DMS153 treated with DMSO at 0.1 percent for 48 hours (cell line): Measurements from ENCODE around the gene JPH3.
A peak's percentile ranks its signal among the peaks of the same experiment; 100 is the strongest.

Experiments
- DNase-seq: peaks from one replicate; lab custom pipeline; 2025; ENCODE audit not compliant: unreplicated experiment; lab: John Stamatoyannopoulos, UW

Gene JPH3

DNA sequence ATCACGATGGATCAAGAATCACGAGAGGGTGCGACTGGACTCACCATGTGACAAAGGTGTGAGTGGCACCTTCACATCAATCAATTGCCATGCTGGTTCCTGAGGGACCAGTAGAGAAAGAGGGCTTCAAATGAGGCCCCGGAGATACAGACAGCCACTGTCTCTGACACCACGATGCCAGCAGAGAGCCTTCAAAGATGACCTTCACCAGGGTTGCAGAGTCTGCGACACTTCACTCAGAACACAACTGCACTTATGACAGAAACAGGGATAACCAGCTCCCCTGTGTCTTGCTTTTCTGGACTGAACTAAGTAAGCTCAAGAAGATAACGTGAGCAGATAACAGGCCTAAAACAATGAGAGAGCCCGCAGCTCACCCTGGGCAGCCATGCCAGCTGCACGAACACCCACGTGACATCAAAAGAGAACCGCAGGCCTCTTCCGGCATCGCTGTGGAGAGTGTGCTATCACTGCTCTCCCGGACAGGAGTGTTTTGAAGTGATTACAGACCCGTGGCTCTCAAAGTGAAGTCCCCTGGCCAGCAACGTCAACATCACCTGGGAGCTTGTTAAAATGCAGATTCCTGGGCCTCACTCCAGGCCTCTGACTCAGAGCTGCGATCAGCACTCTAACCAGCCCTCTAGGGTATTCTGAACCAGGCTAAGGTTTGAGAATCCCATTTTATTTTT, 127.1 kb downstream of the JPH3 start:
- DNase-seq = no peak

DNA sequence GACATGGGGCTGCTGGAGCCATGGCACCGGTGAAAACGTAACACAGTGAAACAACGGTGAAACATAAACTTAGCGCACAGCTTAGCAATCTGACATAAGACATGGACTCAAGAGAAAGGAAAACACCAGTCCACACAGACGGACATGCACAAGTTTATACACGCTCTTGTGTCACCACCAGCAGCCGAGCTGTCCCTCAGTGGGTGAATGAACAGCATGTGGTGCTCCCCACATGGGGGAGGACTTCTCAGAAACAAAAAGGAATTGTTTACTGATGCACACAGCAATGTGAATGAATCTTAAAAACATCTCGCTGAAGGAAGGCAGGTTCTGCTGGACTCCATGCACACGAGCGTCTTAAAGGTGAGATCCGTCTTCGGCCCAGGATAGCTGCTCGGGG, 129.3 kb downstream of the JPH3 start:
- no peak for DNase-seq

- DNase-seq = peak; percentile 76
Measured at GRCh38 chr16:87733190-87733589, 130.9 kb downstream of the JPH3 start.

GRCh38 chr16:87734644-87735043, 132.3 kb downstream of the JPH3 start:
- no peak for DNase-seq

DNA sequence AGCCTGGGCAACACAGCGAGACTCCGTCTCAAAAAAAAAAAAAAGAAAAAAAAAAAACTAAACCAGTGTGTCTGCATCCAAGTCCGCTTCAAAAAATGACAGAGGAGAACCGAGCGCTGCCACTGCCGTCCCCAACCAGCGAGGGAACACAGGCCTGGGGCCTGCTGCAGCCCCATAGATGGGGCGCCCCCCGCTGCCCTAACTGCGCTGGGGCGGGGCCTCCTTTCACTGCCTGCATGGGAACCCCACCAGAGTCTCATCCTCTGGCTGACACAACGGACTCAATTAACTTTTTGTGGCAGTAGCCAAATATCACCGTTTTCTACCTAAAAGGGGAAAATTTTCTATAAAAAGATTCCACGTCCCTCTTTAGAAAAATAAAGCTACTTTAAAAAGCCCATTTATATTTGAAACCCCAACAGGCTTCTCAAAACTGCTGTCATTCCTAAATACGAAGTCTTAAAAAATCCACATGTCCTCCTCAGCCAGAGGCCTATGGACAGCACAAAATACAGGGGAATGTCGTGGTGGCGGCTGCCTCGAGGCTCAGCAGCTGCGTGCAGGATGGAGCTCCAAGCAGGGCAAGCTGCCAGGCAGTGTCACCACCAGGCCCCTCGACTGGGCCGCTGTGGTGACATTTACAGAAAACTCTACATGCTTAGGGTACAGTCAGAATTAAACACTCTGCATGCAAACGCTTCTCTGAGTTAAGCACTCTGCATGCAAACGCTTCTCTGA, 133.1 kb downstream of the JPH3 start:
- DNase-seq = no peak

DNA sequence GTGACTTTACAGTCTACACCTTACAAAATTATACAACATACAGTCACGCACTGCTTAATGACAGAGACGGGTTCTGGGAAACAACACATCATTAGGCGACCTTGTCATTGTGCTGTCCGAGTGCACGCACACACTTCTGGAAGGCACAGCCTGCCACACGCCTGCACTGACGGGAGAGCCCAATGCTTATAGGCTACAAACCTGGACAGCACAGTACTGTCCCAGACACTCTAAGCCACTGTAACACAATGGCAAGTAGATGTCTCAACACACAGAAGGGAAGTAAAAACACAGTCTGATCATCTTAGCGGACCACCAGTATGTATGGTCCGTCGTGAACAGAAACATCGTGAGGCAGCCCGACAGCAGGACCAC, 133.7 kb downstream of the JPH3 start:
- DNase-seq = no peak

- no peak for DNase-seq
Measured at GRCh38 chr16:87739801-87740200, 137.5 kb downstream of the JPH3 start.

DNA sequence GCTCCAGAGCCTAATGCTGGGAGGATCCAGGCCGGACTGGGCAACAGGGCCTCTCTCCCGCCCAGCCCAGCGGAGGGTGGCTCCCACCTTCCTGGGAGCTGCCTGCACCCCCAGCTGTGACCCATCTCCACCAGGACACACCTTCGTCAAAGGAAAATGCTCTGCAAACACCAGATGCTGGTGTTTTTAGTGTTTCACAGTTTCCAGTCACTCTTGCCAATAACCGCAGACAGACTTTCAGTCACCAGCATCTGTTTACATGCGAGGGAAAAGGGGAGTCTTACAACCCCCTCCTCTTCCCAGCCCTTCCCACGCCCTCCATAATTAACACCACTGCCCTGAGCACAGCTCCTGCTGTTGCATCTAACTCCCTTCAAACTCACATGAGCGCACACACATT, 138.1 kb downstream of the JPH3 start:
- no peak for DNase-seq

DNA sequence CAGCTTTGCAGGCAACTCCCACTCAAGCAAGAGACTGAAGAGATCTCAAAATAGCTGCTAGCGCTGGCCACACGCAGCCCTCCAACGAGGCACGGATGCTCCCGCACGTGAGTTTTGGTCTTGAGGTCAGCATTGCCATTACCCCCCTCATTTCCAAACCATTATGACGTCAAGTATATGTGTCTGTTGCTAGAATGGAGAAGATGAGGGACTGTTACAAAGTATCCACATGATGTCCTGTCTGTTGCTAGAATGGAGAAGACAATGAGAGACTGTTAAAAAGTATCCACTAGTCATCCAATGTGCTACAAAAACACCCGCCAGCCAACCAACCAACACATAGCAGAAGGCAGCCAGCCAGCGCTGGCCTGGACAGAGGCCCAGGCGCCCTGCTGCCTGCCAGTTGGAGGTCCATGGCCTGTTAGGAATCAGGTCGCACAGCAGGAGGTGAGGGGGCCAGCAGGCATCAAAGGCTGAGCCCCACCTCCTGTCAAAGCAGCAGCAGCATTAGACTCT, 138.7 kb downstream of the JPH3 start:
- DNase-seq = no peak

DNA sequence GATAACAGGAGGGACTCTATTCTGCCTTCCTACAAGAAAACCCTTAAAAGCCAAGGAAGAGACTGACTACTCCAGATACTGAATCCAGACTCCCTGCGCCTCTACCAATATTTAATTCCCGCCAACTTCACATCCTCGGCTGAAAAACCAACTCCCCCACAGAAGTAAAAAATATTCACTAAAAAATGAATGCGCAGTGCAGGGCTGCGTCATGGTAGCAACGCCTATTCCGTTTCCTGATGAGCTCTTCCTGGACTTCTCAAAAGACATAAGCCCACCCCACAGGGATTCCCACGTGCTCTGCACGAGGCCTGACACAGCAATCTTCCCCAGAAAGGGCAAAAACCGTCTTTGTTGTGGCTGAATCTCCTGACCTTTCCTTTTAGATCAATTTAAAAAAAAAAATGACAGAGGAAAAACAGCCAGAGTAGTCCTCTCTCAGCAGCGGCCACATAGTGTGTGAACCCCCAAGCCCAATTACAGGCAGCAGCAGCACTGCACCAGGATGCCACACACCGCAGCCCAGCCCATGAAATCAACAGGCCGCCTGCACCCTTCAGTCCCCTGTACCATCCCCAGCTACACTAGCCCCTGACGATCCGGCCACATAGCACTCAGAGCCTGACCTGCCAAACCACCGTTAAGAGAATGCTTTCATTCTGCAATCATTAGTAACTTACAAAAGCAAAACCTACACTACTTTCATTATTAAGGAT, 139.6 kb downstream of the JPH3 start:
- no peak for DNase-seq

DNA sequence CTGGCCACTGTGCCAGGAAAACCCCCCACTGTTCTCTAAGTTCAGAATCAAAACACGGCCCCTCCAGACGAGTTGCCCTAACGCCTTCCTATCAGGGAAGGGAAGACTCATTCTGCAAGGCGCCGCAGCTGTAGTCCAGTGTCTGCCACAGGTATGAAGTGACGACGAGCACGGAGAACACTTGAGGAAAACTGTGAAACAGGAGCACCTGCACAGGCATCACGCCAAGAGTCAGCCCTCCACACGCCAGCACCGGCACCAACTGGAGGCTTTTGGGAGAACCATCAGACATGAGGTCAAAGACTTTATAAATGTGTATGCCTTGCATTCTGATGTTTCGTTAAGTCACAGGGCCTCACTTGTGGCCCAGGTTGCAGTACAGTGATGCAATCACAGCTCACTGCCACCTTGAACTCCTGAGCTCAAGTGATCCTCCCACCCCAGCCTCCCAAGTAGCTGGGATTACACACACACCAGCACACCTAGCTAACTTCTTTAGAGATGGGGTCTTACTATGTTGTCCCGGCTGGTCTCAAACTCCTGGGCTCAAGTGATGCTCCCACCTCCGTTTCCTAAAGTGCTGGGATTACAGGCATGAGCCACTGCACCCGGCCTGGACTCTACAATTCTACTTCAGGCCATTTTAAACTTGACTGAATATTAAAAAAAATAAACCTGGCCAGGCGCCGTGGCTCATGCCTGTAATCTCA, 140.6 kb downstream of the JPH3 start:
- DNase-seq = no peak

- DNase-seq = no peak
Measured at GRCh38 chr16:87744750-87745514, 142.6 kb downstream of the JPH3 start.

DNA sequence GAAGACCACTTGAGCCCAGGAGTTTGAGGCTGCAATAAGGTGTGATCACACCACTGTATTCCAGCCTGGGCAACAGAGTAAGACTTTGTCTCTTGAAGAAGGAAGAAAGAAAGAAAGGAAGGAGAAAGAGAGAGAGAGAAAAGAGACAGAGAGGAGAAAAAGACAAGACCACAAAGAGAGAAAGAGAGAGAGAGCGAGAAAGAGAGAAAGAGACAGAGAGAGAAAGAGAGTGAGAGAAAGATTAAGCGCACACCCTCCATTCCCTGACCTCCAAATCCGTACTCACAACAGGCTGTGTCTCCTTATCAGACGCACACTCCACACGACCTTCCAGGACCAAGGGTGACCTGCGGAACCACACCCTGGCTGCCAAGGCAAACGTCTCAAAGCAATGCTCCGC, 143.9 kb downstream of the JPH3 start:
- DNase-seq = no peak
